Esophagus muscularis mucosa (tissue), 4 donors: ENCODE measurements around the gene PLB1.

Experiments
- CTCF ChIP-seq, 3 experiments: fragments of 200-600 bp in 2 of 3; fragments of 450-650 bp in 1 of 3; sonication (generic) in 2 of 3; IDR thresholded peaks; one replicate each; pipeline ENCODE4 v1.5.1; 2017 to 2019; ENCODE audit warnings: antibody characterized with exemption in 3 of 3, mild to moderate bottlenecking in 2 of 3, moderate library complexity in 1 of 3
- EP300 ChIP-seq: sonication (generic); formaldehyde crosslinking; IDR thresholded peaks from one replicate; pipeline ENCODE4 v1.6.1; 2017; ENCODE audit warnings: antibody characterized with exemption
- POLR2A ChIP-seq: fragments of 450-650 bp; IDR thresholded peaks from one replicate; pipeline ENCODE4 v1.6.1; 2017; ENCODE audit warnings: antibody characterized with exemption, moderate library complexity, mild to moderate bottlenecking, low read depth
- POLR2AphosphoS5 ChIP-seq, 2 donors: sonication (generic); formaldehyde crosslinking; IDR thresholded peaks; one replicate each; pipeline ENCODE4 v1.6.1; 2017; ENCODE audit warnings: antibody characterized with exemption in 2 of 2

DNA sequence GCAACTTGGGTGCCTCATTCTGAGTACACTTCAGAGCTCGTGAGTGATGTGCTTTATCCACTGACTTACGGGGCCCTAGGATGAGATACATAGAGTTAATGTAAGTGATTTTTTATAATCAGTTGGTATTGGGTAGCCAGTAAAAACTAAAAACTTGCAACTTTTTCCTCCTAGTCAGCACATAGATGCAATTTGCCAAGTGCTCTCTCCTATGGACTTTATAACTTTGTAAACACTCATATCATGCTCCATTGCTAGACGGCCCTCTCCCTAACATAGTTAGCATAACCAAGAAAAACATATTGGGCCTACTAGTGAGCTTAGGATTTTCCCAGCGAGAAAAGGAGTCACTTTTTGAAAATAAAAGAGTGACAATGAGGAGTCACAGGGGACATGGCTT is 60.4 kb downstream of the PLB1 start:
- no peak for TF ChIP-seq CTCF (IDR thresholded peaks at IDR 0.05)
- TF ChIP-seq POLR2A, result no peak
- TF ChIP-seq POLR2AphosphoS5 (IDR thresholded peaks at IDR 0.05), result no peak
- TF ChIP-seq EP300, result no peak
